ENCODE data around the gene MTCL3.

The MTCL3 gene

GRCh38 chr6:127460465-127460864 lies 58.7 kb downstream of the MTCL3 start (continued):
- TF ChIP-seq STAT5B (CRISPR knock-in tag; IDR thresholded peaks at IDR 0.05) (no peak), ZHX1 (CRISPR knock-in tag; IDR thresholded peaks at IDR 0.05; ENCODE audit: low read depth) (no peak), RCOR2 (CRISPR knock-in tag; IDR thresholded peaks at IDR 0.05) (no peak)

DNA sequence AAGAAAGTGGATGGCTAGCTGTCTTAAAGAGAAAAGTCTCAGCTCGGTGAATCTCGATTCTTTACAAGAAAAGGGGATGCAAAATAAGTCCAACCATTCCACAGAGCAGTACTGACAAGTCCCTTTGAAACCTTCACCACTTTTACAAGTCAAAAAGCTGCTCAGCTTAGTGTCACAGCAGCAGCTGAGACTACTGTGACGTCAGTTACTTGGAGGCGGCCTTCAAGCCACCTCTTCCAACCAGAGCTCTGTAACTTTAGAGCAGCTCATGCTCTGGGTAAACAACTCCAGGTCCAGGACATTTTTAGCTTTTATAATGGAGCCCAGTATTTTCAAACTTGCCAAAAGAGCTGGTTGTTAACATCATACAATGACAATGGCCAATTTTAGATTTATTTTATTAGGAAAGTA lies 59.9 kb downstream of the MTCL3 start, which contains the start of gene KIAA0408:
KIAA0408 (minus strand) TSS at position 159 of the 411 bp plus-strand sequence. CDS start 5,408 bp downstream, outside the sequence.
- CTCF ChIA-PET (ENCODE audit: low intra/inter-chr PET ratio, low total read pairs), result no interaction called here
- no peaks in the 10 kb centered on the region for H3K79me2 ChIP-seq (ENCODE audit: insufficient read depth, low read length)
- no peak within 1 kb of the TSS for H2AFZ ChIP-seq (ENCODE audit: low read length)
- H3K9ac ChIP-seq (ENCODE audit: insufficient read depth, low read depth, low read length), result no peak within 1 kb of the TSS
- POLR2A ChIA-PET, result no interaction called here
- WGBS (ENCODE audit: low lambda C conversion rate), result 17% methylated on average over 4 of the region's 4 CpGs
- TF ChIP-seq CTCF (CRISPR knock-in tag; IDR thresholded peaks at IDR 0.05), result no peak
- no peak for TF ChIP-seq THAP8 (CRISPR knock-in tag; IDR thresholded peaks at IDR 0.05; ENCODE audit: borderline replicate concordance)
- TF ChIP-seq GPN1 (CRISPR knock-in tag; IDR thresholded peaks at IDR 0.05; ENCODE audit: borderline replicate concordance), result no peak
- no peak for TF ChIP-seq ZNF766 (CRISPR knock-in tag; IDR thresholded peaks at IDR 0.05; ENCODE audit: borderline replicate concordance)
- no peak for TF ChIP-seq ERF (CRISPR knock-in tag; IDR thresholded peaks at IDR 0.05)
- TF ChIP-seq ATRX (CRISPR knock-in tag; IDR thresholded peaks at IDR 0.05; ENCODE audit: borderline replicate concordance), result no peak
- TF ChIP-seq CREB1 (IDR thresholded peaks at IDR 0.05), result peak; percentile 92
- TF ChIP-seq CREB1 (CRISPR knock-in tag; IDR thresholded peaks at IDR 0.05), result no peak
- TF ChIP-seq ARHGAP35 (CRISPR knock-in tag; IDR thresholded peaks at IDR 0.05; ENCODE audit: borderline replicate concordance), result no peak
- TF ChIP-seq, protein P1, sequence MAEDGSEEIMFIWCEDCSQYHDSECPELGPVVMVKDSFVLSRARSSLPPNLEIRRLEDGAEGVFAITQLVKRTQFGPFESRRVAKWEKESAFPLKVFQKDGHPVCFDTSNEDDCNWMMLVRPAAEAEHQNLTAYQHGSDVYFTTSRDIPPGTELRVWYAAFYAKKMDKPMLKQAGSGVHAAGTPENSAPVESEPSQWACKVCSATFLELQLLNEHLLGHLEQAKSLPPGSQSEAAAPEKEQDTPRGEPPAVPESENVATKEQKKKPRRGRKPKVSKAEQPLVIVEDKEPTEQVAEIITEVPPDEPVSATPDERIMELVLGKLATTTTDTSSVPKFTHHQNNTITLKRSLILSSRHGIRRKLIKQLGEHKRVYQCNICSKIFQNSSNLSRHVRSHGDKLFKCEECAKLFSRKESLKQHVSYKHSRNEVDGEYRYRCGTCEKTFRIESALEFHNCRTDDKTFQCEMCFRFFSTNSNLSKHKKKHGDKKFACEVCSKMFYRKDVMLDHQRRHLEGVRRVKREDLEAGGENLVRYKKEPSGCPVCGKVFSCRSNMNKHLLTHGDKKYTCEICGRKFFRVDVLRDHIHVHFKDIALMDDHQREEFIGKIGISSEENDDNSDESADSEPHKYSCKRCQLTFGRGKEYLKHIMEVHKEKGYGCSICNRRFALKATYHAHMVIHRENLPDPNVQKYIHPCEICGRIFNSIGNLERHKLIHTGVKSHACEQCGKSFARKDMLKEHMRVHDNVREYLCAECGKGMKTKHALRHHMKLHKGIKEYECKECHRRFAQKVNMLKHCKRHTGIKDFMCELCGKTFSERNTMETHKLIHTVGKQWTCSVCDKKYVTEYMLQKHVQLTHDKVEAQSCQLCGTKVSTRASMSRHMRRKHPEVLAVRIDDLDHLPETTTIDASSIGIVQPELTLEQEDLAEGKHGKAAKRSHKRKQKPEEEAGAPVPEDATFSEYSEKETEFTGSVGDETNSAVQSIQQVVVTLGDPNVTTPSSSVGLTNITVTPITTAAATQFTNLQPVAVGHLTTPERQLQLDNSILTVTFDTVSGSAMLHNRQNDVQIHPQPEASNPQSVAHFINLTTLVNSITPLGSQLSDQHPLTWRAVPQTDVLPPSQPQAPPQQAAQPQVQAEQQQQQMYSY (CRISPR knock-in tag; IDR thresholded peaks at IDR 0.05), result no peak
- no peaks in the 10 kb centered on the region for H3K27me3 ChIP-seq (ENCODE audit: control insufficient read depth in 1 of 2, insufficient read depth in 2 of 2, low read length in 2 of 2)
- ATAC-seq (peak; percentile 66), FAIRE-seq (no peak), DNase-seq (ENCODE audit: low spot score) (no peak)
- H3K4me3 ChIP-seq (replicated peaks in 1 of 3; ENCODE audit: insufficient read depth in 1 of 3, low read depth in 2 of 3, low read length in 3 of 3), result no peak within 1 kb of the TSS
- in situ Hi-C loops (cut with HindIII; ENCODE audit: extremely low pct_ligation_motif_present, low pct_unique_long_range_greater_than_20kb), result no loop called here
- no peaks in the 10 kb centered on the region for H3K36me3 ChIP-seq (replicated peaks in 1 of 2; ENCODE audit: control insufficient read depth in 1 of 2, insufficient read depth in 2 of 2, low read length in 2 of 2)
- no peaks in the 10 kb centered on the region for H4K20me1 ChIP-seq (ENCODE audit: insufficient read depth, low read length)
- H3K27ac ChIP-seq (ENCODE audit: extremely low read length, insufficient read depth, low read length), result no peak within 1 kb of the TSS
- H3K4me1 ChIP-seq (ENCODE audit: insufficient read depth, low read length), result peaks cover 7% of the 10 kb centered on the region
- H3K4me2 ChIP-seq (ENCODE audit: low read depth, low read length), result no peak within 1 kb of the TSS
- intact Hi-C loops (cut with micrococcal nuclease; ENCODE audit: unreplicated experiment), result no loop called here
- H3K9me3 ChIP-seq (ENCODE audit: low read length), result no peaks in the 10 kb centered on the region
- no TSS peak for BruUV-seq (replicated peaks)

Measured in HepG2 (cell line).